ENCODE data around the gene MFAP1.

GRCh38 chr15:43777267-43777914, 47.1 kb downstream of the MFAP1 start:
- no peak for TF ChIP-seq ARNT (IDR thresholded peaks at IDR 0.05)
- no peak for TF ChIP-seq SUZ12 (IDR thresholded peaks at IDR 0.05)
- TF ChIP-seq SP1 (IDR thresholded peaks at IDR 0.05) = no peak
- TF ChIP-seq FOXM1 (IDR thresholded peaks at IDR 0.05; ENCODE audit: borderline replicate concordance) = no peak
- no peak for TF ChIP-seq FOXA1 (IDR thresholded peaks at IDR 0.05)
- TF ChIP-seq PKNOX1 (IDR thresholded peaks at IDR 0.05) = no peak
- no peak for TF ChIP-seq BHLHE40 (IDR thresholded peaks at IDR 0.05; ENCODE audit: borderline replicate concordance)
- no peak for TF ChIP-seq FOXK2 (IDR thresholded peaks at IDR 0.05)
- no peak for TF ChIP-seq TARDBP (IDR thresholded peaks at IDR 0.05)
- TF ChIP-seq L3MBTL2 (conservative IDR thresholded peaks at IDR 0.05) = peak; percentile 88
- no peak for TF ChIP-seq CTBP1 (IDR thresholded peaks at IDR 0.05; ENCODE audit: borderline replicate concordance)
- no peak for TF ChIP-seq HDGF (IDR thresholded peaks at IDR 0.05; ENCODE audit: borderline replicate concordance)
- TF ChIP-seq ELF4 (IDR thresholded peaks at IDR 0.05) = no peak
- TF ChIP-seq ZNF384 (IDR thresholded peaks at IDR 0.05) = no peak

All from HEK293T (cell line).